Measurements from ENCODE around the gene CRTC3.
"Not testable (repeated sequence)": the region's sequence is repeated elsewhere in the genome, so short reads cannot be mapped to it uniquely, and the experiment has no call there.

Gene CRTC3

GRCh38 chr15:90681480-90681879 lies 151.8 kb downstream of the CRTC3 start:
- no peak for DNase-seq

DNA sequence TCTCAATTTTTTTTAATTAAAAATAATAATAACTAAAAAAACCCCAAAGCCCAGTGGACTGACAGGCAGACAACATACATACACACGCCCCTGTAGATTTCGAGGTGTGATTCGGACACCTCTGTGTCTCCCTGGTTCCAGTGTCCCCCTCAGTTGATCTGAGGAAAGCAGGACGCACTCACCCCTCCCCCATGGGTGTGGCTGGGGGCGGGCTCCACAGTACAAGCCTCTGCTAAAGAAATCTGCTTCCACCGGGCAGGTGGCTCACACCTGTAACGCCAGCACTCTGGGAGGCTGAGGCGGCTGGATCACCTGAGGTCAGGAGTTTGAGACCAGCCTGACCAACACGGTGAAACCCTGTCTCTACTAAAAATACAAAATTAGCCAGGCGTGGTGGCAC lies 153.6 kb downstream of the CRTC3 start:
- DNase-seq: no peak

GRCh38 chr15:90683876-90684275 lies 154.2 kb downstream of the CRTC3 start:
- no peak for DNase-seq

GRCh38 chr15:90684281-90684680 lies 154.6 kb downstream of the CRTC3 start:
- DNase-seq: no peak

DNA sequence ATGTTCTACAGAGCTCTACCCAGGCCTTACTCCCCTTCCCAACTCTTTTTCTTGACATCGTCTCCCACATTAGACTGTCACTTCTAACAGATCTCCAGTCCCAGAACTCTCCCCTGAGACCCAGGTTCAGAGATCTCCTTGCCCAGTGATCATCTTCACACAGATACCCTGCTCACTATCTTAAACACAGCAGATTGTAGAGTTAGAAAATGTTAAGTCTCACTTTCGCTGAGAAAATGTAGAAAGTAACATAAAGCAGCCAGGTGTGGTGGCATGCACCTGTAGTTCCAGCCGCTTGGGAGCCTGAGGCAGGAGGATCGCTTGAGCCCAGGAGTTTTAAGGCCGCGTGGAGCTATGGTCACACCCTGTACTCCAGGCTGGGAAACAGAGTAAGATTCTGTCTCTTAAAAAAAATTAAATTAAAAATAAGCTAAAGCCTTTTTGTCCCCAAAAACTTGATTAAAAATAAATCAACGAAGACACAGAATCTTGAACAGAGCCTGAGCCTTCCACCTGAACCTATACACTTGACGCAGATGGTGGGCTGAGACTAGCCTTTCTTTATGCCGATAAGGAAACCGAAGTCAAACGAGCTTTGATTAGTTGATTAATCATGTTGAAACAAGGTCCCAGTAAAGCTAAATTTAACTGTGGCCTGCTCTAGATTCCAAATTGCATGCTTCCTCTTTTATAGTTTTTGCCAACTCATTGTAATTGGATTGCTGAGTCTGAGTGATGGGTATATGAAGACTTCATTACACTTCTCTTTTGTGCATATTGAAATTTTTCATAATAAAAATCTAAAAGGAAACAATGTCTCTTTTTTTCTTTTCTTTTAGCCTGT lies 156.1 kb downstream of the CRTC3 start:
- no peak for DNase-seq

GRCh38 chr15:90686435-90687218 lies 156.9 kb downstream of the CRTC3 start:
- no peak for DNase-seq

- DNase-seq: not testable (repeated sequence)
These were observed 159.7 kb downstream of the CRTC3 start for GRCh38 chr15:90689326-90689961.

DNA sequence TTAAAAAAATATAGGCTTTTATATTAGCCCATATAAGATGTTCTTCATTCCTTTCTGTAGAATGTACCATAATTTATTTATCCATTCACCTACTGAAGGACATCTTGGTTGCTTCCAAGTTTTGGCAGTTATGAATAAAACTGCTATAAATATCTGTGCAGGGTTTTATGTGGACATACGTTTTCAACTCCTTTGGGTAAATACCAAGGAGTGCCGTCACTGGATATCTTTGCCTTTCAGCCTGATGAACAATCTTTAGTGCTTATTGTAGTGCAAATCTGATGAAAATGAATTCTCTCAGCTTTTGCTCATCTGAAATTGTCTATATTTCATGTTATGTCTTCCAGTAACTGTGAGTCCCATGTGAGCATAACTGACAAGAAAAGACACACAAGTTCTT lies 160.9 kb downstream of the CRTC3 start:
- no peak for DNase-seq

GRCh38 chr15:90691369-90691768 lies 161.6 kb downstream of the CRTC3 start:
- DNase-seq: no peak

DNA sequence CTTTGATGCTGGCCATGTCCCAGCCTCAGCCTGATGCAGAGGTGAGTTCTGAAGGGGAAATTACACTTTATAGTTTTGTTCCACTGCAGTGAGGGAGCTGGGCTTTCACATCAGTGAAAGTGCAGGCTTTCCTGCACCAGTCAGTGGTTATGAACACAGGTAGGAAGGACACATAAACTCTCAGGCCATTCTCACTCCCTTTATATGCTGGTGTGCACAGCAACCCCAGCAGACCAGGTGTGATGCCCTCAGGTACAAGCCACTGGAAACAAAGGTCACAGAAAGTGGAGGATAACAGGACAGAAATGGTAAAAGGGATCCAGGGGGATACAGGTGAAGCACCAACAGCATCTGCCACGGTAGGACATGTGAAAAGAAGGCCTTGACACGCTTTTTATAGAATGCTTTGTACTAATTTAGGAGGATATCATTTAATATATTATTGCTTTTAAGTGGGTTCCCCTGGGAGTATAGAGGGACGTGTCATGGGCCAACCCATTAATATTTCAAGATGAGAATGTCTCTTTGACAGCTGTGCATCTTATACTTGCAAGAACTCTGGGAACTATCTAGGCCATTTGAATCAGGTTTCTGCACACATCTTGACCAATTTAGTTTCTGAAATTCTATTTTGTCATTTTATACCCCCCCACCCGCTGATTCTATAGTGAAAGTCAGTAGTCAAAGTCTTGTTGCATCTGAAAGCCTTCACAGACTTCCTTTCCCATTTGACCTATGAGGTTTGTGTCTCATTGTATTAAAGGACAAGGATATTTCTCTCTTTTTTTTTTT lies 162.5 kb downstream of the CRTC3 start:
- no peak for DNase-seq

Data from femur (tissue), 1 donor.